ENCODE data around the gene NUCKS1. TPM values are rescaled to one million over a fixed set of nuclear protein-coding genes. Genes with fewer than 3 reads are reported as not detected.
"Not testable (repeated sequence)": the region's sequence is repeated elsewhere in the genome, so short reads cannot be mapped to it uniquely, and the experiment has no call there.

Gene NUCKS1
- total RNA-seq, 2 experiments from 2014 or later = 145 to 177 TPM

- Mint-ChIP-seq H3K9me3 (no peaks in the 10 kb centered on the region), H3K4me3 (no peak overlapping the region), H3K27me3 (no peaks in the 10 kb centered on the region), H3K4me1 (ENCODE audit: low read depth) (peaks cover 56% of the 10 kb centered on the region), H3K27ac (peak overlapping the region; percentile 65), H3K36me3 (ENCODE audit: low read depth) (peaks cover 42% of the 10 kb centered on the region)
- intact Hi-C loops (cut with micrococcal nuclease) = no loop called here
- DNase-seq = no peak
- TF ChIP-seq CTCF (IDR thresholded peaks at IDR 0.05) = no peak
- ChIA-PET CTCF (interaction anchor here (1.2 to 5.0 kb wide), 5 partner anchors 9 to 142 kb away, joined by 3 to 33 read pairs (median 5); no protein-coding TSS in a partner anchor), POLR2A (interaction anchor here (1.8 kb wide), 1 partner anchor 12 kb away, joined by 4 read pairs; no protein-coding TSS in a partner anchor)
- no peak for ATAC-seq
These were observed 16.4 kb downstream of the NUCKS1 start for GRCh38 chr1:205733438-205734175.

- no peak for DNase-seq
- ChIA-PET CTCF (interaction anchor here (0.5 to 5.0 kb wide), 3 partner anchors 17 to 72 kb away, joined by 3 to 33 read pairs (median 4); no protein-coding TSS in a partner anchor), POLR2A (interaction anchor here (0.6 to 2.7 kb wide), 3 partner anchors 10 to 91 kb away, joined by 4 to 11 read pairs (median 6); partner anchors contain the start of gene NUCKS1)
- ATAC-seq = no peak
- no peaks in the 10 kb centered on the region for H3K27me3 Mint-ChIP-seq
- H3K27ac Mint-ChIP-seq = no peak overlapping the region
- no peaks in the 10 kb centered on the region for H3K9me3 Mint-ChIP-seq
- H3K36me3 Mint-ChIP-seq (ENCODE audit: low read depth) = peaks cover 54% of the 10 kb centered on the region
- peaks cover 42% of the 10 kb centered on the region for H3K4me1 Mint-ChIP-seq (ENCODE audit: low read depth)
- TF ChIP-seq CTCF (IDR thresholded peaks at IDR 0.05) = no peak
- no peak overlapping the region for H3K4me3 Mint-ChIP-seq
- intact Hi-C loops (cut with micrococcal nuclease) = no loop called here
These were observed 19.9 kb downstream of the NUCKS1 start for GRCh38 chr1:205729945-205730610.

- peaks cover 54% of the 10 kb centered on the region for H3K36me3 Mint-ChIP-seq (ENCODE audit: low read depth)
- intact Hi-C loops (cut with micrococcal nuclease) = no loop called here
- no peak overlapping the region for H3K27ac Mint-ChIP-seq
- DNase-seq = no peak
- POLR2A ChIA-PET = no interaction called here
- H3K27me3 Mint-ChIP-seq = no peaks in the 10 kb centered on the region
- H3K9me3 Mint-ChIP-seq = no peaks in the 10 kb centered on the region
- no peak for TF ChIP-seq CTCF (IDR thresholded peaks at IDR 0.05)
- H3K4me1 Mint-ChIP-seq (ENCODE audit: low read depth) = peaks cover 24% of the 10 kb centered on the region
- H3K4me3 Mint-ChIP-seq = no peak overlapping the region
- CTCF ChIA-PET = interaction anchor here (6.8 kb wide), 1 partner anchor 15 kb away, joined by 64 read pairs; no protein-coding TSS in a partner anchor
- ATAC-seq = no peak
These were observed 23.3 kb downstream of the NUCKS1 start for GRCh38 chr1:205726619-205727125.

GRCh38 chr1:205725514-205725913 is 24.5 kb downstream of the NUCKS1 start:
- H3K4me1 Mint-ChIP-seq (ENCODE audit: low read depth) = peaks cover 21% of the 10 kb centered on the region
- DNase-seq (no peak), ATAC-seq (no peak)
- no peaks in the 10 kb centered on the region for H3K9me3 Mint-ChIP-seq
- POLR2A ChIA-PET = interaction anchor here (1.2 kb wide), 1 partner anchor 17 kb away, joined by 3 read pairs; no protein-coding TSS in a partner anchor
- H3K27ac Mint-ChIP-seq = no peak overlapping the region
- TF ChIP-seq CTCF (IDR thresholded peaks at IDR 0.05) = no peak
- peaks cover 59% of the 10 kb centered on the region for H3K36me3 Mint-ChIP-seq (ENCODE audit: low read depth)
- CTCF ChIA-PET = interaction anchor here (1.1 to 6.8 kb wide), 6 partner anchors 11 to 252 kb away, joined by 3 to 64 read pairs (median 8); no protein-coding TSS in a partner anchor
- no peaks in the 10 kb centered on the region for H3K27me3 Mint-ChIP-seq
- no peak overlapping the region for H3K4me3 Mint-ChIP-seq
- intact Hi-C loops (cut with micrococcal nuclease) = no loop called here

- ATAC-seq; intact Hi-C loops (cut with micrococcal nuclease); H3K27me3 Mint-ChIP-seq; H3K9me3 Mint-ChIP-seq; DNase-seq; H3K4me3 Mint-ChIP-seq: not testable (repeated sequence)
- ChIA-PET CTCF (interaction anchor here (1.2 to 6.8 kb wide), 4 partner anchors 10 to 62 kb away, joined by 3 to 64 read pairs (median 6); no protein-coding TSS in a partner anchor), POLR2A (interaction anchor here (1.8 kb wide), 1 partner anchor 12 kb away, joined by 4 read pairs; no protein-coding TSS in a partner anchor)
- H3K36me3 Mint-ChIP-seq (ENCODE audit: low read depth) = peaks cover 68% of the 10 kb centered on the region
- H3K4me1 Mint-ChIP-seq (ENCODE audit: low read depth) = peaks cover 32% of the 10 kb centered on the region
- peak overlapping the region; percentile 75 for H3K27ac Mint-ChIP-seq
These were observed 29.2 kb downstream of the NUCKS1 start for GRCh38 chr1:205720740-205721139.
